Erythroblast (primary cell): ENCODE measurements around the gene TSR1.

Experiments
- DNase-seq, 2 experiments: peaks; one replicate each; lab custom pipeline; 2025; lab: John Stamatoyannopoulos, UW
- GATA1 ChIP-seq: IDR thresholded peaks from 2 replicates; pipeline ENCODE4 v1.6.1; 2011; ENCODE audit warnings: low read depth, mild to moderate bottlenecking, control low read depth, low read length, moderate library complexity
- POLR2A ChIP-seq: IDR thresholded peaks from 2 replicates; pipeline ENCODE4 v1.6.1; 2011; ENCODE audit warnings: mild to moderate bottlenecking, low read length

Gene TSR1

DNA sequence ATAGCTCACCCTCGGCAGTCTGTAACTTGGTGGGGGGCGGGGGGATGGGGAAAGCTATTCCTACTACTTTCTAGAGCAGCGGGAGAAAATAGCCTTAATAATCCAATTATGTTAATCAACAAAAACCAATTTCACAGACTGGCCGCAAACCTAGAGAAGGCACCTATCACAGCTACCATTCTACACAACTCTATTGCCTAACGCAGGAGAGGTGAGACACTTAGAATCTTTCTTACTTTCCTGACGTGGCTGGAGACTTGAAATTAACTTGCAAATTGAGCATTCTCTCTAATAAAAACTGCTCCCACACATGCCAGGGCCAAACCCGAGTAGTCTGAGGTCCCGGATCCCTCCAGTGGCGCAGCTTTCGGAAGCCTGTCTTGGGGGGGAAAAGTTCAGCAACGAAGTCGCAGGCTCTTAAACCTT is 33.5 kb downstream of the TSR1 start:
- DNase-seq = peak in 1 of 2 experiments; percentile 57
- no peak for TF ChIP-seq POLR2A
- no peak for TF ChIP-seq GATA1

DNA sequence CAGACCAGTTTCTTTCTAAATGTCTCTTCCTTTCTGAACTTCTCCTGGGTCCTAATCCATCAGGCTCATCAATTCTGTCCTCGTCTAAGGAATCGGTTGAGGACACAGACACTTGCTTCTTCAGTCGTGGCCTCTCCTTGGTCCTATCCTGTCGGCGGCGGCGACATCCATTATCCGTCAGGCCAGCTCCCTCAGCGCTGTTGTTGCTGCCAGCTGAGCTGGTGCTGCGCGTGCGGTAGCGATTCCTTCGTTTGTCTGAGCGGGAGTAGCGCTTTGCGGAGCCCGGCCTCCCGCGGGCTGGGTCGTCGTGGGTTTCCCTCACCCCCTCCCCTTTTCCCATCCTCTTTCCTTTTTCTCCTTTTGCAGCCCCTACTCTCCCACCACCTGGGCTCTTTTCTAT is 36.5 kb downstream of the TSR1 start:
- no peak for TF ChIP-seq GATA1
- TF ChIP-seq POLR2A = no peak
- no peak for DNase-seq

DNA sequence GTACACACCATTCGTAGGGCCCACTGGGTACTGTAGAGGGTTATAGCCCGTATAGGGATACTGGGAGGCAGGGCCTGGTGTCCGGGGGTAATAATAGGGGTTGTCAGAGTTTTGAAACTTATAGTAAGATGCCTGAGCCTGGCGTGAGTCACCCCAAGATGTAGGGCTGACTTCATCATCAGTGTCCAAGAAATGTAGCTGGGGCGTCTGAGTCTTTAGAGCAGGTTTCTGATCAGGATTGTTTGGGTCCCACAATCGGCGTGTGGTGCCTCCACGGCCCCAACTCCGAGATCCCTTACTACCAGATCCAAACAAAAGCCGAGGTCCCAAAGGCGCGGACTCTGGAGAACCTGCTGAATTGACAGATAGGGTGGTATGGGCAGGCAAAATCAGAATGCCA is 37.1 kb downstream of the TSR1 start:
- DNase-seq = no peak
- TF ChIP-seq GATA1 (no peak), POLR2A (no peak)

DNA sequence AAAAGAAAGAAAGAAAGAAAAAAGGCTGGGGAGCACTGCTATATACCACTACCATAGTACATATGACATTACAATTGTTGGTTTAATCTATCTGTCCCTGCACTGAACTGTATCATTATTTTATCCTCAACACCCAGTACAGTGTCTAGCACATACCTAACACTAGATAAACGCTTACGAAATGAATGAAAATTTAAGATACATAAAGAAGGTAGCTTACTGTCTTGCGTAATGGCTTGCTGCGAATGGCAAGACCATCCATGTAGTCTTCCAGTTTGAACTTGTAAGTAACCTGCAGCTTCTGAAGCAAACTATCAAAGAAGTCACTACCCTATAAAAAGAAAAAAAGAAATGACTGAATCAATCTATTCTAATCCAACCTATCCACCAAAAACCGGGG is 39.2 kb downstream of the TSR1 start:
- TF ChIP-seq GATA1 (no peak), POLR2A (no peak)
- DNase-seq = no peak

DNA sequence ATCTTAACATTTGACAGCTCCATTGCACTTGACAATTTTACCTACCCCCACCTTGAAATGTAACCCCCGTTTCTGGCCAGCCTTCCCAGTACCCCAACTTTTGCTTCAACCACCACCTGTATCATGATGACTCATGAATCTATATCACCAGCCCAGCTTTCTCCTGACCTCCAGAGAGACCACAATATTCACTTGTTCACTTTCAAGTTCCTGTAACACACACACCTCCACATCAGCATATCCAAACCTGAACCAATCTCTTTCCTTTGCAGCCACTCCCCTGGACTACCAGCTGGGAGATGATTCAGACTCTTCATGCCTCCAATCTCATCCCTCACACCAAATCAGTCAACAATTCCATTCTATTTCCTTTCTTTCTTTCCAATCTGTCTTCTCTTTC is 40.7 kb downstream of the TSR1 start:
- TF ChIP-seq POLR2A = no peak
- no peak for TF ChIP-seq GATA1
- no peak for DNase-seq

DNA sequence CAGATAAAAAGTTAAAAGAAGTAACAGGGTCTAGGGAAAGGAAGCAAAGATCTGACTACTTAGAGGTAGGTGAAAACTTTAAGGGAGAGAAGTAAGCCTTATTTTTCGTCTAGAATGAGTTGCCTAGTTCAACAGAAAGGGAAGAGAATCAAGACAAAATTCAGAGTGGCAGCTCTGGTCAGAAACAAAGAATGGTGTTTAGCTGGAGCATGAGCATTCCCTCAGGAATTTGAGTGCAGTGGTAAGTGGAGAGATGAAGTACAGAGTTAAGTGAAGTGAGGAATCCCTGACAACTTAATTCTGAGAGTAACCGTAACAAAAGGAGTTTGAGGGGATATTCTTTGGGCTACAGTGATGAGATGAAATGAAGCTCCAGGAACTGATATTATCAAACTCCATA is 44.2 kb downstream of the TSR1 start:
- DNase-seq = no peak
- no peak for TF ChIP-seq POLR2A
- TF ChIP-seq GATA1 = no peak

DNA sequence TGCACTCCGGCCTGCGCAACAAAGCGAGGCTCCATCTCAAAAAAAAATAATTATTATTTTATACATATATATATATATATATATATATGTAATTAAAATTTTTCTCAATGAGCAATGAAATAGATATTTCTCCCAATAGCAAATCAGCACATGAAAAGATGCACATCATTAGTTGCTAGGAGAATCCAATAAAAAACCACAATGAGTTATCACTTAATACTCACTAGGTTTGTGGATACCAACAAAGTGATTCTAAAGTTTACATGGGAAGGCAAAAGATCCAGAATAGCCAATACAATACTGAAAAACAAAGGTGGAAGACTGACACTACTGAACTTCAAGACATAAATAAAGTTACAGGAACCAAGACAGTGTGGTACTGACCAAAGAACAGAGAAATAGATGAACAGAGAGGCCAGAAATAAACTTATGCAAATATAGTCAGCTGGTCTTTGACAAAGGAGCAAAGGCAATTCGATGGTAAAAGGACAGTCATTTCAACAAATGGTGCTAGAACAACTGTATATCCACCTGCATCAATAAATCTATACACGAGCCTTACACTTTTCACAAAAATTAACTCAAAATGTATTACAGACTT is 46.3 kb downstream of the TSR1 start:
- TF ChIP-seq POLR2A (no peak), GATA1 (no peak)

DNA sequence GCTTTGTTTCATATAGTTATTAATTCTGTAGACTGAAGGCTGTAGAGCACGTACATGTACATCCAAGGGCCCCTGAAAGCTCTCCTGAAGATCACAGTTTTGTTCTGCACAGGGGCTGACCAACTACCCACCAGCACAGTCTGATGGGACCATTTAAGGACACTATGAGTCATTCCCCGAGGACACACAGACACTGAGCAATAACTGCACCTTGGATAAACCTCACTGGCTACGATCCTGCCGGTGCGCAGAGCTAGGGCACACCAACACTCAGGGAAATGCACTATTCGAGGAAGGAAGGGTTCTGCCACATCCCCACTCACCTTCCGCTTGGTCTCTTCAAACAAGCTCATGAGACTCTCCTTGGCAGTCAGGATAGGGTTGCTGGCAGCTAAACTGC is 53.0 kb downstream of the TSR1 start:
- TF ChIP-seq GATA1 = no peak
- TF ChIP-seq POLR2A = no peak

More for the DNA sequence above, 46.3 kb downstream of the TSR1 start:
- no peak for DNase-seq

DNA sequence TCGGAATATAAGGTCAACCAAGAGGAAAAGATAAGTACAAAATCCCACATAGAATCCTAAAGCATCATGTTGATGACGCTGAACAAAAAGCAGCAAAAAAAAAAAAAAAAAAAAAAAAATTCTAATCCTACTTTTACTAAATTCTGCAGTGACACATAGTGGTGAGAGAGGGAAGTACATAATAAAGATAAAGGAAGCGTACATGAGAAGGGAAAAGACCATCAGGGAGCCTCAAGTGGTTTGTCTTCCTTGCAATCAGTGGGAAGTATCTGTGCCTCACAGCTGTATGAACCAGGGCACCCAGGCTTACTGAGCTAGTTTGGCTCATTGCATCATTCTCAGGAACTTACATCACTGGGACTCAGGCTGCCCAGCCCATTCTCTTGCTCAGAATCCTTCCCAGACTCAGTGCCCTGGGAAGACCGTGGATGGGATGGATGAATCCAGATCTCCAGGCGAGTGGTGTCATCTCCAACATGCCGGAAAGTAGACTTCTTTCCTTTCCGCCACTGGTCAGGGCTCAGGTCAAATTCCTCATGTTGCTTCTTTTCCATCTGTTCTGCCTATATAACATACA is 53.9 kb downstream of the TSR1 start:
- no peak for TF ChIP-seq POLR2A
- TF ChIP-seq GATA1 = no peak

More for the DNA sequence above, 53.0 kb downstream of the TSR1 start:
- peak in 1 of 2 experiments; percentile 20 for DNase-seq

DNA sequence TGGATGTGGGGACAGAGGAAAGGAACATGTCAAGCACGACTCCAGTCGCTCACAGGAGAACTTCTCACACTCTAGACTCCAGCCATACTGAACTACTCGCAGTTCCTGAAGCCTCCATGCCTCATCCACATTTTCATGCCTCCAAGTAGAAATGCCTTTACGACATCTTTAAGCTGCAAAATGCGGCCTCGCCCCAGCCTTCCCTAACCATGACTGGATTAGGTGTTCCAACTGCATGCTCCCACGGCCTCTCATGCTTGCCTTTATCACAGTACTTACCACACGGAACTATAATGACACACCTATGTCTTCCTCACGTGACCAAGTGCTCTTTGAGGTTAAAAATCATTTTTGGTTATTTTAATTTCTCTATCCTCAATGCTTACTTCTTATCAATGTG is 56.5 kb downstream of the TSR1 start:
- no peak for TF ChIP-seq POLR2A
- no peak for TF ChIP-seq GATA1
- no peak for DNase-seq

More for the DNA sequence above, 53.9 kb downstream of the TSR1 start:
- DNase-seq = peak; percentile 81 to 90

DNA sequence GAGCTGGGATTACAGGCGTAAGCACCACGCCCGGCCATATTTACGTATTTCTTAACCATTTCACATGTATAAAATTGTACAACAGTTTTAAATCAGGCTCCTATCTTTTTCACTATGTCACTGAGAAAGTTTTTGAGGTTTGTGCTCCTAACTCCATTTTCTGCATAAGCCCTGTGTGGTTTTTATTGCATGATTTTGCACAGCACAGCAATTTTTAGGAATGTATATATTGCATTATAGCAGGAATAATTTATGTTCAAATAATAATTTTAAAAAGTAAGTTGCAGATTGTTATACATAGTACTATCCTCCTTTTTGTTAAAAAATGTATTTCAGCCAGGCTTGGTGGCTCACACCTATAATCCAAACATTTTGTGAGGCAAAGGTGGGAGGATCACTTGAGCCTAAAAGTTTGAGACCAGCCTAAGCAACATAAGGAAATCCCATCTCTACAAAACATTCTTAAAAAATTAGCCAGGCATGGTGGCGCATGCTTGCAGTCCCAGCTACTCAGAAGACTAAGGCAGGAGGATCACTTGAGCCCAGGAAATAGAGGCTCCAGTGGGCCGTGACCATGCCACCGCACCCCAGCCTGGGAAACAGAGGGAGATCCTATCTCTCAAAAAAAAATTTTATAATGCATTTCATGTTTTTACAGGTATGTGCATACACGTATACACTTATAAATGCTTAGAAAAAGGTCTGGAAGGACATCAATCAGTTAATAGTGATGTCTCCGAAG is 58.7 kb downstream of the TSR1 start:
- DNase-seq = no peak
- no peak for TF ChIP-seq POLR2A

DNA sequence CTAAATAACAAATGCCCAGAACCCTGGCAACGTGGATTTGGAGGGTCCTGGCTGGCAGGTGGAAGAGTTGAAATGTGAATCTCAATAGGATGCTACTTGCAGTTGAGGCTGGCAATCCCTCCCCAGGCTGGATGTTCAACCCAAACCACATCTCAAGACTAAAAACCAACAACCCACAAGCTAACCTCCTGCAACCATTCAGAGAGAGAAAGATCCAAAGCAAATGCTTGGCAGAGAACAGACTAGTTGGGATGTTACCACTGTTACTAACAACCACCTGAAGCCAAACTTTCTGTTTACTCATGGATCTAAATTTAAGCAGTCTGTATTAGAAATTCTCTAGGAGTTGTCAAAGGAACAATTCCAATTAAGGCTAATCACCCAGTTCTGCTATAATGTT is 60.5 kb downstream of the TSR1 start:
- TF ChIP-seq POLR2A = no peak
- no peak for TF ChIP-seq GATA1
- DNase-seq = no peak

DNA sequence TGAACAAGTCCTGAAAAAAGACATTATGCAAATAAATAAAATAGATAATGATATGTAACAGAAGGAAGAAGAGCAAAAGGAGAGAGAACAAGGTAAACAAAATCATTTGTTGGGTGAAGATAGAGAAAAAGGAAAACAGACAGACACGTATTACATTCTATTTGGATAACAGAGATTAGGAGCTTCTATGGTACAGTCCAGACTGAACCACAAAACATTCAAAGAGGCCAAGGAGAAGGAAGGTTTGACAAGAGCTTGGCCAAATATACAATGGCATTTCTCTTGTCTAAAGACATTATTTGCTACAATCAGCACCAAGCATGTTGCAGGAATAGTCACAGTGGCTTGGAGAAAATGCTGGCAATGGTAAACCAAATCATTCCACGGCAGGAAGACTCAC is 61.8 kb downstream of the TSR1 start:
- DNase-seq = no peak

More for the DNA sequence above, 61.8 kb downstream of the TSR1 start:
- TF ChIP-seq GATA1 (no peak), POLR2A (no peak)
